Astrocyte of the spinal cord (primary cell): ENCODE measurements around the gene STAG1.
"Not testable (repeated sequence)": the region's sequence is repeated elsewhere in the genome, so short reads cannot be mapped to it uniquely, and the experiment has no call there.

Experiments used
- DNase-seq: peaks from one replicate; pipeline ENCODE4 v3.0.0; 2011; ENCODE audit warnings: low read depth, low spot score
- H3K4me3 ChIP-seq: 2 replicates; pipeline ENCODE4 v1.5.1; 2011; ENCODE audit warnings: low read depth, mild to moderate bottlenecking, low read length, moderate library complexity
- in situ Hi-C: cut with HindIII; loops from 2 replicates; pipeline ENCODE4 v1.10.0; 2017; ENCODE audit warnings: low sequenced_read_pairs
- TF ChIP-seq, protein P1 (sequence below): IDR thresholded peaks from 2 replicates; pipeline ENCODE4 v1.5.1; 2012; ENCODE audit warnings: low read depth, mild to moderate bottlenecking, low read length, inconsistent platforms

The STAG1 gene

GRCh38 chr3:136503056-136503455, 249.1 kb downstream of the STAG1 start:
- in situ Hi-C loops = no loop called here
- TF ChIP-seq, protein P1, sequence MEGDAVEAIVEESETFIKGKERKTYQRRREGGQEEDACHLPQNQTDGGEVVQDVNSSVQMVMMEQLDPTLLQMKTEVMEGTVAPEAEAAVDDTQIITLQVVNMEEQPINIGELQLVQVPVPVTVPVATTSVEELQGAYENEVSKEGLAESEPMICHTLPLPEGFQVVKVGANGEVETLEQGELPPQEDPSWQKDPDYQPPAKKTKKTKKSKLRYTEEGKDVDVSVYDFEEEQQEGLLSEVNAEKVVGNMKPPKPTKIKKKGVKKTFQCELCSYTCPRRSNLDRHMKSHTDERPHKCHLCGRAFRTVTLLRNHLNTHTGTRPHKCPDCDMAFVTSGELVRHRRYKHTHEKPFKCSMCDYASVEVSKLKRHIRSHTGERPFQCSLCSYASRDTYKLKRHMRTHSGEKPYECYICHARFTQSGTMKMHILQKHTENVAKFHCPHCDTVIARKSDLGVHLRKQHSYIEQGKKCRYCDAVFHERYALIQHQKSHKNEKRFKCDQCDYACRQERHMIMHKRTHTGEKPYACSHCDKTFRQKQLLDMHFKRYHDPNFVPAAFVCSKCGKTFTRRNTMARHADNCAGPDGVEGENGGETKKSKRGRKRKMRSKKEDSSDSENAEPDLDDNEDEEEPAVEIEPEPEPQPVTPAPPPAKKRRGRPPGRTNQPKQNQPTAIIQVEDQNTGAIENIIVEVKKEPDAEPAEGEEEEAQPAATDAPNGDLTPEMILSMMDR = no peak
- H3K4me3 ChIP-seq = no peak overlapping the region
- no peak for DNase-seq

DNA sequence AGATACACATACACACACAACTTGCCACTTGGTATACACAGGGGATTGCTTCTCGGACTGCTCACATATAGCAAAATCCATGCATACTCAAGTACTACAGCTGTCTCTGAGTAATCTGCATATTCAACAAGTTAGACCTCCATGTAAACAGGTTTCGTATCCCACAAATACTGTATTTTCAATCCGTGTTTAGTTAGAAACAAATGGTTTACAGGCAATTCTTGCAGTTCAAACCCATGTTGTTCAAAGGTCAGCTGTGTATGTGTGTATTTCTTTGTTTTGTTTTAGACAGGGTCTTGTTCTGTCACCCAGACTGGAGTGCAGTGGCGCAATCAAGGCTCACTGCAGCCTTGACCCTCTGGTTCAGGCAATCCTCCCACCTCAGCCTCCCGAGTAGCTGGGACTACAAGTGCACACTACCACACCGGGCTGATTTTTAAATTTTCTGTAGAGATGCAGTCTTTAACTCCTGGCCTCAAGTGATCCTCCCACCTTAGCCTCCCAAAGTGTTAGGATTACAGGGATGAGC, 253.2 kb downstream of the STAG1 start:
- DNase-seq = no peak
- H3K4me3 ChIP-seq = no peak overlapping the region
- in situ Hi-C loops = no loop called here
- TF ChIP-seq, protein P1 = no peak

DNA sequence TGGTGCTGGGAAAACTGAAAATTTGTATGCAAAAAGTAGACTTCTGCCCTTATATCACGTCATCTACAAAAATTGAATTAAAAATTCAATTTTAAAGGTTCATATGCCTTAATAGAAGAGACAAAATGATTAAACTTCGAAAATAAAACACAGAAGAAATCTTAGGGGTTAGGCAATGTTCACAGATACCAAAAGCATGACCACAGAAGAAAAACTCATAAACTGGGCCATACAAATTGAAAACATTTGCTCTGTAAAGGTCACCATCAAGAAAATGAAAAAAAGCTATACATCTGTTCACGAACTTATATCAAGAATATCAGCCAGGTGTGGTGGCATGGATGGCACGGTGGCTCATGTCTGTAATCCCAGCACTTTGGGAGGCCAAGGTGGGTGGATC, 257.0 kb downstream of the STAG1 start:
- in situ Hi-C loops = no loop called here
- TF ChIP-seq, protein P1 = no peak
- H3K4me3 ChIP-seq = no peak overlapping the region
- DNase-seq = no peak

DNA sequence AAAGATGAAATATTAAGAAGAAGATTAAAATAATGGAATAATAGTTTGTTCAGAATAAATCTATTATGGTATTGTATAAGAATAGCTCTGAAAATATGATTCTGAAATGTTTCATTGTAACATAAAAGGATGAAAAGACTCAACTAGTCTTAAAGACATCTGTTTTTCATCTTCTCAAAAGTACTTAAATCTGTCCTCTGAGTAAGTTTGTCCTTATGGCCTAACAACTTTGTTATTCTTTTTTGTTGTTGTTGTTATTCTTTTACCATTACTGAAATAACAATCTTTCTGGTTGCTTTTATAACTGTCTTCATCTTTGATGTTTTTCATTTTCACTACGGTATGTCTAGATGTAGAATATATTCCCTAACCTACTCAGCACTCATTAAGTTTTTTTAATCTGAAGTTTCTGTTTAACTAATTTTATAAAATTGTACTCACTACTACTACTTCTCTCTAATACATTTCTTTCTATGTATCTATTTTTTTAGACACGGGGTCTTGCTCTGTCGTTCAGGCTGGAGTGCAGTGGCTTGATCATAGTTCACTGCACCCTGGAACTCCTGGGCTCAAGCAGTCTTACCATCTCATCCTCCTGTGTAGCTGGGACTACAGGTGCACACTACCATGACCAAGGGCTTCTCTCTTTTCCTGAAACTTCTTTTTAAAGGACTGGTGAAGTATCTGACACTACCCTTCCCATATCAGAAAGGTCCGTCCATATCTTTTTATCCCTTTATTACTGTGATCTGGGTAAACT, 261.4 kb downstream of the STAG1 start:
- no peak for DNase-seq
- TF ChIP-seq, protein P1 = no peak
- H3K4me3 ChIP-seq = no peak overlapping the region
- in situ Hi-C loops = no loop called here

DNA sequence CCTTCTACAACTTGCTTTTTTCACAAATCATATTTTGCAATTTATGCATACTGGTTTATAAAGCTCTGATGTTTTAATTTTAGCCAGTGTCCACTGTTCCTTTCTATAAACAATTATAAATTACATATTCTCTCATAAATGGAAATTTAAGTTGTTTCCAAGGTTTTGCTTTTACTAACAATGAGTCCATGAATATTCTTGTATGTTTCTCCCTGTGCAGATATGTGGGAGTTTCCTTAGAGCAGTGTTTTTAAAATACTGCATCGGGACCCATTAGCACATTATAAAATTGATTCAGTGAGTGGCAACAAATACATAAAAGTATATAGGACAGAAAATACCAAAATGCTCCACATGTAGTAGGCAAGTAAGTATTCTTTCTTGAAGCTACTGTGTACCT, 266.4 kb downstream of the STAG1 start:
- TF ChIP-seq, protein P1 = no peak
- in situ Hi-C loops = no loop called here
- H3K4me3 ChIP-seq = no peak overlapping the region
- no peak for DNase-seq

- TF ChIP-seq, protein P1 = no peak
- no peak overlapping the region for H3K4me3 ChIP-seq
- no peak for DNase-seq
- in situ Hi-C loops = no loop called here
Measured at GRCh38 chr3:136476280-136476679, 275.9 kb downstream of the STAG1 start.

GRCh38 chr3:136474876-136475275, 277.3 kb downstream of the STAG1 start:
- DNase-seq, H3K4me3 ChIP-seq, in situ Hi-C loops: not testable (repeated sequence)
